ENCODE data around the gene DPP6.
"Not testable (repeated sequence)": the region's sequence is repeated elsewhere in the genome, so short reads cannot be mapped to it uniquely, and the experiment has no call there.

DPP6 gene

DNA sequence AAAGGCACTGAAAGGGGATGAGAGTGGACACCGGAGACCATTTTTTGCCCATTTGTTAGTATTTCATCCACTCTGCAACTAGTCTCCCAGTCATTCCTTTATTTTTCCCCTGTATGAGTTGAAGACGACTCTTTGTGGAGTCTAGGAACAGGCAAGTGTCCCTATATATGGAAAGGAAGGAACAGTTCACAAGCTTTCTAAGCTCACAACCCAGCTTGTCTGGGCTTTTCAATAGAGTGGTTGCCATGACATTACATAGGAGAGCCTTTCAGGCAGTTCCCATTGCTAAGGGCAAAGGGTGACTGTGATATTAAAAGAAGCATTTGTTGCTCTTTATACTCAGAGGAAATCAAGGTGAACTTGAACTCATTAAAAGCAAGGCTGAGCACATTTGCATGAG, 33.8 kb upstream of the DPP6 start:
- H3K36me3 ChIP-seq (ENCODE audit: control insufficient read depth, insufficient read depth, low read length); H2BK120ac ChIP-seq (ENCODE audit: low read depth, low read length); H3K79me2 ChIP-seq (ENCODE audit: control insufficient read depth, insufficient read depth, low read length); DNase-seq; H3K4me3 ChIP-seq (ENCODE audit: low read length); H2BK15ac ChIP-seq (replicated peaks; ENCODE audit: low read depth); H3K27me3 ChIP-seq (ENCODE audit: insufficient read depth, low read length, poor library complexity); H3K23ac ChIP-seq (ENCODE audit: low read length); H2AK5ac ChIP-seq (ENCODE audit: low read length); H3K9ac ChIP-seq (ENCODE audit: low read length); H3K18ac ChIP-seq (ENCODE audit: low read length); H3K27ac ChIP-seq (ENCODE audit: low read depth, low read length); H3K4me1 ChIP-seq (ENCODE audit: control insufficient read depth, low read depth, low read length); H4K5ac ChIP-seq (ENCODE audit: low read length); H3K4me2 ChIP-seq (ENCODE audit: low read length); H4K8ac ChIP-seq (ENCODE audit: low read depth, low read length); H3K56ac ChIP-seq (ENCODE audit: low read length); H3K79me1 ChIP-seq (ENCODE audit: low read length); H3K4ac ChIP-seq (ENCODE audit: low read depth, low read length); H2BK5ac ChIP-seq (ENCODE audit: low read length): not testable (repeated sequence)
- no CpG with 5 or more reads among the region's 2 CpGs for WGBS (ENCODE audit: extremely low coverage, insufficient coverage, low lambda C conversion rate)

- H2BK15ac ChIP-seq (replicated peaks; ENCODE audit: low read depth); H3K23ac ChIP-seq (ENCODE audit: low read length); H3K79me1 ChIP-seq (ENCODE audit: low read length); H3K4me2 ChIP-seq (ENCODE audit: low read length); H3K4me1 ChIP-seq (ENCODE audit: control insufficient read depth, low read depth, low read length); H2BK5ac ChIP-seq (ENCODE audit: low read length); H3K27ac ChIP-seq (ENCODE audit: low read depth, low read length); H3K56ac ChIP-seq (ENCODE audit: low read length); H3K27me3 ChIP-seq (ENCODE audit: insufficient read depth, low read length, poor library complexity); DNase-seq; H3K4ac ChIP-seq (ENCODE audit: low read depth, low read length); H4K8ac ChIP-seq (ENCODE audit: low read depth, low read length); H3K4me3 ChIP-seq (ENCODE audit: low read length); H2BK120ac ChIP-seq (ENCODE audit: low read depth, low read length); H4K5ac ChIP-seq (ENCODE audit: low read length); H3K79me2 ChIP-seq (ENCODE audit: control insufficient read depth, insufficient read depth, low read length); H3K9ac ChIP-seq (ENCODE audit: low read length); H3K36me3 ChIP-seq (ENCODE audit: control insufficient read depth, insufficient read depth, low read length); H3K18ac ChIP-seq (ENCODE audit: low read length); H2AK5ac ChIP-seq (ENCODE audit: low read length): not testable (repeated sequence)
- no CpG with 5 or more reads among the region's 8 CpGs for WGBS (ENCODE audit: extremely low coverage, insufficient coverage, low lambda C conversion rate)
These were observed 24.4 kb upstream of the DPP6 start for GRCh38 chr7:154027805-154028204.

DNA sequence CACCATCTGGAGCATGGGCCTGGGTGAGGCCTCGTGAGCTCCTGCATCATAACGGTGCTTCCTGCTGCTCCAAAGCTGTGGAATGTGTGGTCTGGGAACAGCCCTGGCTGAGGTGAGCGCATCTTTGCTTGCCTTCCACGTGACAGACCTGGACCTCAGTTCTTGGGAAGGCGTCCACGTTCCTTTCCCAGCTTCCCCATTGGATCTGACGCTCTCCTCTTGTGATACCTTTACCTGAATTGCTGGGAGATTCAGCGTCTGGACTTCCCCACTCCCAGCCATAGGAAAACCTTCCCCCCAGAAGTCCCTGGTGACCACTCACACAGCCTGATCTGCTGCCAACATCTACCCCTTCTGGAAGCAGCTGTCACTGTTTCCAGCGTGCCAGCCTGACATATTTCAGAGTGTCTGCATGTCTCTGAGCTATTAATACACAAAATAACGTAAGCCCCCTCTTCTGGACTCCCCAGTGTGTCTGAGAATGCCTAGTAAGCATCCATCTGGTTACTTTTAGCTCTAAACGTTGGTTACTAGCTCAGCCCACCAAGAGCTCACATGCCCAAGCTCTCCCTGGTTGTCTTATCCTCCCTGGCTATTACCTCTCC, 21.6 kb upstream of the DPP6 start:
- not testable (repeated sequence) for H4K8ac ChIP-seq (ENCODE audit: low read depth, low read length)

DNA sequence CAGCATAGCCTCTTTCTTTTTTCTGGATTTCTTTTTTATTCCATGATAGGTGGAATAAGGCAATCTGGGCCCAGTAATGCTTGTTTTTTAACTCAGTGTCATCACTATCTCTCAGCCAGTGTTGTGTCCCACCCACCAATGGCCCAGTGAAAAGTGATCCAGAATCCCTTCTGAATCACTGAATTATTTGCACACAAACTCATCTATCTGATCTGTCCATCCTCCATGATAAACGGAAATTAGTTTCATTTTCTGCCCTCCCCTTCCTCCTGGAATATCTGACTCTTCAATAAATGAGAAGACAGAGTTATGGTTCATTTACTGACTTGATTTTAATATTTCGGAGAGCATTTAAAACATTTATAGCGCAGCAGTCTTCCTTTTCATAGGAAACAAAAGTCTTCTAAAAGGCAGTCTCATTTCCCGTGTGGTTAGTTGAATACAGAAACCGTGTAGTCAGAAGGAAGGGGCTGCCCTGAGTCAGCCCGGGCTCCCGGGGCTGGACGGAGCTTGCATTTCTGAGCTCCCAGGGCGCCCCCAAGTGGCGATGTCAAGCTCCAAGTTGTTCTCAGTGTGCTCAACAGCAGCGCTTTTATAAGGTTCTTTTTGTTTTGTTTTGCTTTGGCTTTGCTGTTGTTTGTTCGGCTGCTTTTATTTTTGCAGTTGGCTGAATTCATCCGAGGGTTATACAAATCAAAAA, 12.6 kb upstream of the DPP6 start:
- H2AK5ac ChIP-seq (ENCODE audit: low read length); DNase-seq: not testable (repeated sequence)

More for the DNA sequence above, 21.6 kb upstream of the DPP6 start:
- not testable (repeated sequence) for H2BK120ac ChIP-seq (ENCODE audit: low read depth, low read length); H3K36me3 ChIP-seq (ENCODE audit: control insufficient read depth, insufficient read depth, low read length); H2BK15ac ChIP-seq (replicated peaks; ENCODE audit: low read depth); H3K4me3 ChIP-seq (ENCODE audit: low read length); H3K4ac ChIP-seq (ENCODE audit: low read depth, low read length); H3K79me1 ChIP-seq (ENCODE audit: low read length); H3K27me3 ChIP-seq (ENCODE audit: insufficient read depth, low read length, poor library complexity); DNase-seq; H3K56ac ChIP-seq (ENCODE audit: low read length); H3K79me2 ChIP-seq (ENCODE audit: control insufficient read depth, insufficient read depth, low read length); H2BK5ac ChIP-seq (ENCODE audit: low read length); H3K4me2 ChIP-seq (ENCODE audit: low read length); H3K23ac ChIP-seq (ENCODE audit: low read length); H3K18ac ChIP-seq (ENCODE audit: low read length); H4K5ac ChIP-seq (ENCODE audit: low read length); H2AK5ac ChIP-seq (ENCODE audit: low read length); H3K9ac ChIP-seq (ENCODE audit: low read length); H3K27ac ChIP-seq (ENCODE audit: low read depth, low read length); H3K4me1 ChIP-seq (ENCODE audit: control insufficient read depth, low read depth, low read length)
- WGBS (ENCODE audit: extremely low coverage, insufficient coverage, low lambda C conversion rate) = no CpG with 5 or more reads among the region's 11 CpGs

DNA sequence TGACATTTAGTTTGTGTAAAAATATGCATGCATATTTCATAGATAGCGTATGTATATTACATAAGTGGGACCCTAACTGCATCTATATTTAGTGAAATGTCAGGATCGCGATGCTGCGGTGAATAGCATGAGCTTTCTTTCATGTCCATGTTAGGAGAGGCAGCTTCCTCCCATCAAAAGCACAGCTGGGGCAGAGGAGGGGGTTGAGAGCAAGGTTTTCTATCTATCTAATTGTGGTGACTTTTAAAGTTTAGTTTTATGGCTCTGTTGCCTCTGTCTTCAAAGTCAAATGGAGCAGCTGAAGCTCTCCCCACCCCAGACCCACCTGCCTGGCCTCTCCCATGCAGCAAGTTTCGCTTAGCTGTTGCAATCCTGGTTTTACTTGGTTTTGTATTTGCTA, 1.8 kb upstream of the DPP6 start:
- DNase-seq; H3K9ac ChIP-seq (ENCODE audit: low read length); H2BK15ac ChIP-seq (replicated peaks; ENCODE audit: low read depth); H3K4ac ChIP-seq (ENCODE audit: low read depth, low read length); H3K79me2 ChIP-seq (ENCODE audit: control insufficient read depth, insufficient read depth, low read length); H2BK120ac ChIP-seq (ENCODE audit: low read depth, low read length); H3K23ac ChIP-seq (ENCODE audit: low read length); H4K5ac ChIP-seq (ENCODE audit: low read length); H4K8ac ChIP-seq (ENCODE audit: low read depth, low read length); H3K4me3 ChIP-seq (ENCODE audit: low read length); H2AK5ac ChIP-seq (ENCODE audit: low read length); H3K27ac ChIP-seq (ENCODE audit: low read depth, low read length); H3K18ac ChIP-seq (ENCODE audit: low read length); H3K56ac ChIP-seq (ENCODE audit: low read length); H2BK5ac ChIP-seq (ENCODE audit: low read length); H3K27me3 ChIP-seq (ENCODE audit: insufficient read depth, low read length, poor library complexity); H3K4me2 ChIP-seq (ENCODE audit: low read length); H3K4me1 ChIP-seq (ENCODE audit: control insufficient read depth, low read depth, low read length); H3K36me3 ChIP-seq (ENCODE audit: control insufficient read depth, insufficient read depth, low read length); H3K79me1 ChIP-seq (ENCODE audit: low read length): not testable (repeated sequence)
- no CpG with 5 or more reads among the region's 5 CpGs for WGBS (ENCODE audit: extremely low coverage, insufficient coverage, low lambda C conversion rate)

More for the DNA sequence above, 12.6 kb upstream of the DPP6 start:
- H3K27ac ChIP-seq (ENCODE audit: low read depth, low read length); H2BK5ac ChIP-seq (ENCODE audit: low read length); H3K18ac ChIP-seq (ENCODE audit: low read length); H4K8ac ChIP-seq (ENCODE audit: low read depth, low read length); H3K4me1 ChIP-seq (ENCODE audit: control insufficient read depth, low read depth, low read length); H3K9ac ChIP-seq (ENCODE audit: low read length); H3K79me2 ChIP-seq (ENCODE audit: control insufficient read depth, insufficient read depth, low read length); H2BK120ac ChIP-seq (ENCODE audit: low read depth, low read length); H3K27me3 ChIP-seq (ENCODE audit: insufficient read depth, low read length, poor library complexity); H2BK15ac ChIP-seq (replicated peaks; ENCODE audit: low read depth); H3K56ac ChIP-seq (ENCODE audit: low read length); H3K4me3 ChIP-seq (ENCODE audit: low read length); H4K5ac ChIP-seq (ENCODE audit: low read length); H3K36me3 ChIP-seq (ENCODE audit: control insufficient read depth, insufficient read depth, low read length); H3K4ac ChIP-seq (ENCODE audit: low read depth, low read length); H3K79me1 ChIP-seq (ENCODE audit: low read length); H3K23ac ChIP-seq (ENCODE audit: low read length); H3K4me2 ChIP-seq (ENCODE audit: low read length): not testable (repeated sequence)
- WGBS (ENCODE audit: extremely low coverage, insufficient coverage, low lambda C conversion rate) = no CpG with 5 or more reads among the region's 13 CpGs
